Fibroblast of pulmonary artery (primary cell): ENCODE measurements around the gene MTFP1.

Experiments
- DNase-seq: peaks from one replicate; pipeline ENCODE4 v3.0.0-alpha.2; 2010; ENCODE audit warnings: low read depth
- H3K4me3 ChIP-seq: replicated peaks from 2 replicates; pipeline ENCODE4 v1.5.1; 2011; ENCODE audit warnings: low read depth, mild to moderate bottlenecking, control low read depth, low read length, moderate library complexity
- TF ChIP-seq, protein P1 (sequence below): IDR thresholded peaks from 2 replicates; pipeline ENCODE4 v1.5.1; 2011; ENCODE audit warnings: mild to moderate bottlenecking, control low read depth, low read length, inconsistent platforms; ENCODE audit errors: missing control alignments

The MTFP1 gene, protein sequence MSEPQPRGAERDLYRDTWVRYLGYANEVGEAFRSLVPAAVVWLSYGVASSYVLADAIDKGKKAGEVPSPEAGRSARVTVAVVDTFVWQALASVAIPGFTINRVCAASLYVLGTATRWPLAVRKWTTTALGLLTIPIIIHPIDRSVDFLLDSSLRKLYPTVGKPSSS

DNA sequence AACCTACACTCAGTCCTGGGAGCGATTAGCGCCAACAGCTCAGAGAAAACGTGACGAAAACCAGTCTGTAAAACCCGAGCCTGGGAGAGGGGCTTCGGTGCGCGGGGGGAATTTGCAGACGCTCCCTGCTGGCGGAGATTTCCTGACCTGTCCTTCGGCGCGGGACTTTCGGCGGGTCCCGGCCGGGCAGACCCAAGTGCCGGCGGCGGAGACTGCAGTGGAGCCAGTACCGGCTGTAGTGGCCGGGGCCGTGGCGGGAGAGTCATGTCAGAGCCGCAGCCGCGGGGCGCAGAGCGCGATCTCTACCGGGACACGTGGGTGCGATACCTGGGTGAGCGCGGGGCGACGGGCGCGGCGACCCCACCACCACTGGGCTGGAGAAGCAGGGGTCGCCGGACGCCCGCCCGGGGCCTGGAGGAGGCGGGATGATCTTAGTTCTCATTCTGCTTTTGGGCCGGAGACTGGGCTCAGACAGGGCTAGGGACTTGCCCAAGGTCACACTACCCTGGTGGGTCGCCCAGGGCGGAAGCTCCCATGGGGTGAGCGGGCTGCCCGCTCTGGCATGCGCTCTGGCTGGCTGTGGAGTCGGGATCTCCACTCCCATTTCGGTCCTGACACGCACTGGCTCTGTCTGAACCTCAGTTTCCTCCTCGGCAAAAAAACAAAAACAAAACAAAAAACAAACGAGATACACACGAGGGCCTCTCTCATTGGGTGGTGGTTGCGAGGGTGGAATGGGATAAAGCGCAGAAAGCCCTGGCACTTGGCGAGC lies at the start of gene MTFP1:
TSS of gene MTFP1 (plus strand) at position 153 of the 772 bp plus-strand sequence. CDS start at position 265, 112 bp downstream.
- TF ChIP-seq, protein P1, sequence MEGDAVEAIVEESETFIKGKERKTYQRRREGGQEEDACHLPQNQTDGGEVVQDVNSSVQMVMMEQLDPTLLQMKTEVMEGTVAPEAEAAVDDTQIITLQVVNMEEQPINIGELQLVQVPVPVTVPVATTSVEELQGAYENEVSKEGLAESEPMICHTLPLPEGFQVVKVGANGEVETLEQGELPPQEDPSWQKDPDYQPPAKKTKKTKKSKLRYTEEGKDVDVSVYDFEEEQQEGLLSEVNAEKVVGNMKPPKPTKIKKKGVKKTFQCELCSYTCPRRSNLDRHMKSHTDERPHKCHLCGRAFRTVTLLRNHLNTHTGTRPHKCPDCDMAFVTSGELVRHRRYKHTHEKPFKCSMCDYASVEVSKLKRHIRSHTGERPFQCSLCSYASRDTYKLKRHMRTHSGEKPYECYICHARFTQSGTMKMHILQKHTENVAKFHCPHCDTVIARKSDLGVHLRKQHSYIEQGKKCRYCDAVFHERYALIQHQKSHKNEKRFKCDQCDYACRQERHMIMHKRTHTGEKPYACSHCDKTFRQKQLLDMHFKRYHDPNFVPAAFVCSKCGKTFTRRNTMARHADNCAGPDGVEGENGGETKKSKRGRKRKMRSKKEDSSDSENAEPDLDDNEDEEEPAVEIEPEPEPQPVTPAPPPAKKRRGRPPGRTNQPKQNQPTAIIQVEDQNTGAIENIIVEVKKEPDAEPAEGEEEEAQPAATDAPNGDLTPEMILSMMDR, result no peak
- peak; percentile 67 for DNase-seq
- H3K4me3 ChIP-seq, result peak within 1 kb of the TSS; percentile 66

DNA sequence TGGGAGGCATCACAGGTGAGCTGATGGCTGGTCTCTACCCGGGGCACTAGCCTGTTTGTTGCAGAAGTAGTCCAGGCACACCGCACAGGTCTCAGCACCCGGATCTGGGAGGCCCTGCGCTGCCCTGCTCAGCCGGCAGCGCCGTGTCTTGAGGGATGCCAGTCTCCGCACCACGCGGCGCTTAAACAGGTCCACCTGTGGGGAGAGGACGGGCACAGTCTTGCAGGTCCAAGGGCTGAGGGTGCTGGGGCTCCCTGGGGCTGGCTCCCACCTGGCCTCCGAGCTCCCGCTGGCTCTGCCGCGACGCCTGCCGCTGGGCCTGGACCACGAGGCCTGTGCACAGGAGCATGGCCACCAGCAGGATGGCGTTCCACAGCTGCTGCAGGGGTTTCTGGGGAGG lies 45.6 kb upstream of the MTFP1 start:
- H3K4me3 ChIP-seq, result no peak overlapping the region
- TF ChIP-seq, protein P1, result no peak
- no peak for DNase-seq

DNA sequence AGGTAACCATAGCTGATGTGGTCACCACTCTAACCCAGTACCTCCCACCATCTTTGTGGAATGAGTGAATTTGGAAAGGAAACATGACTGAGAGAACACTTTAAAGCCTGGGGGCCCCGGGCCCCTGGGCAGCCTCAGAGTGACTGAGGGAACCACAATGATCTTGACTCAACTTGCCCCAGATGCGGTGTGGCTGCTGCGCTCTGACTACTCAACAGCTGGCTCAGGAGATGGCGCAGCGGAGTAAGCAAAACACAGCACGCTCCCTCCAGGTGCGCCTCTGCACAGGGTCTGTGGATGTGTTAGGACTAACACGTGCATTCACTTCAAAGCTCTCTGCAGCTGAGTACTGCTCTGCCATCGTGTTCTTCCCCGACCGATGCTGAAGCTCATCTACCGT lies 44.3 kb upstream of the MTFP1 start:
- TF ChIP-seq, protein P1, result no peak
- DNase-seq, result no peak
- H3K4me3 ChIP-seq, result no peak overlapping the region

DNA sequence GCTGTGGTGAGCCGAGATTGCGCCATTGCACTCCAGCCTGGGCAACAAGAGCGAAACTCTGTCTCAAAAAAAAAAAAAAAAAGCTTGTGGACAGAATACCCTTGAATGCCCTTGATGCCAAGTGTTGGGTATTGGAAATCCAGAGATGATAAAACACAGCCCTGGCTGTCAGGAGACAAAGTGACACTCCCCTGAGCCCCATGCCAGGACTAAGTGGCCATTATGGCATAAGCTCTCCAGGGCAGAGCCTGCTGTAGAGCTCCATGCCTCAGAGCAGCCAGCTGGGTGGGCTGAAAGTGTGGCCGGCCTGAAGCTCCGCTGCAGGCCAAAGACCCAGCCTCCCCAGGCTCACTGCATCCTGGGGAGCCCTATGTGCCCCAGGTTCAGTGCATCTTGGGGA lies 43.2 kb upstream of the MTFP1 start:
- DNase-seq, result no peak
- TF ChIP-seq, protein P1, result no peak
- H3K4me3 ChIP-seq, result no peak overlapping the region

DNA sequence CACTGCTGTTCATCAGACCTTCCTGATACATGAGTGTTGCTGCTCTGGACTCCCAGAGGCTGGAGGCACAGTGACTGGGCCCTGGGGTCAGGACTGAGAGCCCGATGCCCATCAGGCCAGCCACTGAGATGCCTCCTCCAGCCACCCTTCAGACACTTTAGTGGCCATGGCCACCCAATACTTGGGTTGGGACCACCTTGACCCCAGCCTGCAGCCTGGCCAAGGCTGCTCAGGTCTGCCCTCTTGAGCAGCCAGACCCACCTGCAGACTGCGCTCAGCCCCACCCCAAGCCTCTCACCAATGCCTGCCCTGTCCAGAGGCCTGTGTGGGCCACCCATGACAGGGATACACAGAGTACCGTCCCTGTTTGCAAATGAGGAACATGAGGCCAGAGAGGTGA lies 42.5 kb upstream of the MTFP1 start:
- H3K4me3 ChIP-seq, result no peak overlapping the region
- no peak for DNase-seq
- TF ChIP-seq, protein P1, result no peak

DNA sequence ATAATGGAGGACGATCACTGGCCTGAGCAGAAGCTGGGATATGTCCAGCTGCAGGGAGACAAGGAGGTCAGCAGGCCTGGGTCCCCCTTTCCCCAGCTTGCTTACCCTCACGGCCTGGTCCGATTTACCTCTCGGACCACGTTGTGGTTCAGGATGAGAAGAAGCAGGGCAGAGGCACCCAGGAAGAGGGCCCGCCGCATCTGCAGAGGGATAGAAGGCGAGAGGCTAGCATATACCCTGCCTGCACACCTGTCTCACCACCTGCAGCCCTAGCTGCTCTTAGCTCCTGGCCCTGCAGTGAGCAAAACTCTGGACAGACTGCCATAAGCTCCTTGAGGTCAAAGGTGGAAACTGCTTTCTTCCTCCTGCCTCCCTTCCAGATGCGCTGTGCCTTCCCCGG lies 39.6 kb upstream of the MTFP1 start:
- DNase-seq, result no peak
- peak overlapping the region; percentile 57 for H3K4me3 ChIP-seq
- TF ChIP-seq, protein P1, result no peak

DNA sequence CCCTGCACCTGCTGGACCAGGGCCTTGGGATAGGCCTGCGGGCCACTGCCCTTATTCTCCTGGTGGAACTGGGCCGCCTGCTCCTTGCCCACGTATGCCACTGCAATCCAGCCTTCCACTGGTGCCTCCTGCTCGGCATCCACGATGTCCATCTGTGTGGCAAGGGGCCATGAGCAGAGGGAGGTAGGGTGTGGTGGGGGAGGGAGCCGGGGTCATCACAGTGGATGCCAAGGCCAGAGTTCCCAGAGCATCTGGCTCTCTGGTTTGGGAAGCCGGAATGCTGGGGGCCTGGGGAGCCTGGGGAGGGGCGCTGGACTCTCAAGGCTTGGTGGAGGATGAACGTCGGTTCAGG lies 39.0 kb upstream of the MTFP1 start:
- peak overlapping the region; percentile 57 for H3K4me3 ChIP-seq
- TF ChIP-seq, protein P1, result no peak
- no peak for DNase-seq
